Hindlimb muscle (tissue), 1 donor: Measurements from ENCODE around the gene MTMR6. TPM values are rescaled to one million over a fixed set of nuclear protein-coding genes. Genes with fewer than 3 reads are reported as not detected.
"Not testable (repeated sequence)": the region's sequence is repeated elsewhere in the genome, so short reads cannot be mapped to it uniquely, and the experiment has no call there.

Experiments used
- DNase-seq: peaks from one replicate; pipeline ENCODE4 v3.0.0-alpha.2; 2013
- polyA plus RNA-seq: library from polyadenylated mRNA; unstranded; fragments of 120-200 nt; gene quantifications from one replicate; pipeline ENCODE4 v1.2.1, GENCODE V29; 2013; ENCODE audit not compliant: insufficient read length

MTMR6 gene
- 9.7 TPM for polyA plus RNA-seq

DNA sequence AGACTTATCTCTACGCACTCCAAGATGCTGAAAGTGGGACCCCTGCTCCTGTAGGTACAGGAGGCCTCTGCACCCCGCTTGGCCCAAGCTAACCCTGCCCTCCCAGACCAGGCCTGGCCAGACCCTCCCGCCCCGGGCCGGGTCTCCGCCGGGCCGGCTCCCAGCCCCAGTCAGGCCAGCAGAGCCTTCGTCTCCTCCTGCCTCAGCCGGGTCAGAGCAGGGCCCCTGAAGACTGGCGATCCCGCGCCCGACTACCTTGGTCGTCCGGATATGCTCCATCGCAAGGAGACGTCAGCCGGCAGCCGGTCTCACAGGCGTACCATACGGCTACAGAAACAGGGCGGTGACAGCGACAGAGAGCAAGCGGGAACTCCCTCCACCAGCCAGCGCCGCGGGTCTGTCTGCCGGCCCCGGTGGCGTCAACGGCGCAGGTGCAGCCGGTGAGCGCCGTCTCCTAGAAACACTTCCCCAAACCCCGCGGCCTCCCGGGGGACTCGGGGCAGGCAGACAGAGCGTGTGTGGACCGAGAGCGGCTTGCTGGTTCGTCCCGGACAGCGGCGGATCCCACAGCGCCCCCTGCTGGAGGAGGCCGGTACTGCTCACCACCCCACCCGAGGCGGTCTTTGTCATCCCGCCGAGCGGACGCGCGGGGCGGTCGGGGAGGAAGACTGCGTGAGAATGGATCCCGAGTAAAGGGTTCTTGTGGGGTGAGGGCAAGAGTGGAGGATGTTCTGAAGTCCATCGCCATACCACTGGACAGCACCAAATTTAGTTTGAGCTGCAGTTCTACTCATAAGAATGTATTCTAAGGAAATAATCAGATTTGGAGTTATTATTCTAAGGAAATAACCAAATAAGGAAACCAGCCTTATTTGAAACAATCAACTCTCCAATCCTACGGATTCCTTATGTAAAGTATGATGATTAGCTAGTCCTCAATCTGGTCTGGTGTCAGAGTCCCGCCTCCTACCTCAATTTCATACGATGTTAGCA, at the start of gene MTMR6:
TSS of gene MTMR6 (minus strand) at position 520 of the 993 bp plus-strand sequence. CDS start at position 279, 241 bp downstream.
- peak; percentile 90 for DNase-seq

GRCh38 chr13:25335856-25336255, 48.6 kb upstream of the MTMR6 start:
- no peak for DNase-seq

DNA sequence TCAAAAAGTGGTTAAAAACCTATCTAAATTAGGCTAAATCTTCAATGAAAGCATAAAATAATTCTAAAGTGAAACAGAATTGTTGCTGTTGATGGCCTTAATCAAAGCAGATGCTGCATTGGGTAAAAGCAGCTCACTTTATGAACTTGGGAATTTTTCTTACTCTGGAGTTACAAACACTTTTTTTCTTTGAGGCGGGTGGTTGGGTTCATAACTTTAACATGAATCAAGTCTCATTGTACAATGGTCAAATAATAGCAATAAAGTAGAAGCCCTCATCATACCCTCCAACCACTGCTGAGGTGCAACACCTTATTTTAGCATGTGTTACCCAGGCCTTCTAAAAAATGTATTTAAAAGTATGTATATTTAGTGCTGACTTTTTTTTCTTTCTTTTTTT, 43.3 kb upstream of the MTMR6 start:
- DNase-seq: no peak

DNA sequence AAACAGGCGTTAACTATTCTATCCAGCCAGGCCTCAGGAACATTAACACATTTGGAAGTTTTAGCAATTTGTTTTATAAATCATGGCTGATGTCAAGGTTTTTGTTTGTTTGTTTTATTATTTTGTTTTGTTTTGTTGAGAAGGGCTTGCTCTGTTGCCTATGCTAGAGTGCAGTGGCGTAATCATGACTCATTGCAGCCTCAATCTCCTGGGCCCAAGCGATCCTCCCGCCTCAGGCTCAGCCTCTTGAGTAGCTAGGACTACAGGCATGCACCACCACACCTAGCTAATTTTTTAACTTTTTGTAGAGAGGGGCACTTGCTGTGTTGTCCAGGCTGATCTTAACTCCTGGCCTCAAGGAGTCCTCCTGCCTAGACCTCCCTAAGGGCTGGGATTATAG, 42.4 kb upstream of the MTMR6 start:
- no peak for DNase-seq

DNA sequence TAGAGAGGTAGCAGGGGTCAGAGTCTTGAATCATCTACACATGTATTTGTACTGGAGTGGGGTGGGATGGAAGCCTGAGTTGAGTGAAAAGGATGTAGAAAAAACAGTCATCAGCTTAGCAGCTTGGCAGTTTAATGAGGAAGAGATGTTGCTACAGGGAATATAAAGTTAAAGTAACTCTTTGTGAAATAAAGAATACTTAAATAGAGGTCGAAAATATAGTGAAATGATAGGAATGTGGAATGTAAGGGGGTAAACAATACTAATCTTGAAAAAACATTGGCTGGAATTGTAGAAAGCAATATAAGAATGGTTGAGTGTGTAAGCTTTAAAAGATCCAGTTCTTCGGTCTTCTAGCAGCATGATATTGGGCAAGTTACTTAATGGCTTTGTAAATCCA, 36.8 kb upstream of the MTMR6 start:
- no peak for DNase-seq

DNA sequence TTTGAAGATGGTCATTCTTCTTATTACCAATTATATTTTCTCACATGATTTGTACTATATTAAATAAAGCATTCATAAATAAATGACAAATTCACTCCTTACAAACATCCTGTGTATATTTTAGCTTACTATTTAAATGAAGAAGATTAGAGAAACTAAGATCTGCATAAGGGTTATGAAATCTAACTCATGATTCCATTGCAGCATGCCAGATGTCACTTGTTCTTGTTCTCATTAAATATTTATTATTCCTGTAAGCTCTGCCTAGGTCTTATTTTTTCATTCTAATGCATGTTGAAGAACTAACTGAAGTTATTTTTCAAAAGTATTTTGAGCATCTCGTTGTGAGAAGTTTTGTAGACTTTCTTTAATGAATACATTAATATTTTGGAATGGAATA, 32.5 kb upstream of the MTMR6 start:
- no peak for DNase-seq

DNA sequence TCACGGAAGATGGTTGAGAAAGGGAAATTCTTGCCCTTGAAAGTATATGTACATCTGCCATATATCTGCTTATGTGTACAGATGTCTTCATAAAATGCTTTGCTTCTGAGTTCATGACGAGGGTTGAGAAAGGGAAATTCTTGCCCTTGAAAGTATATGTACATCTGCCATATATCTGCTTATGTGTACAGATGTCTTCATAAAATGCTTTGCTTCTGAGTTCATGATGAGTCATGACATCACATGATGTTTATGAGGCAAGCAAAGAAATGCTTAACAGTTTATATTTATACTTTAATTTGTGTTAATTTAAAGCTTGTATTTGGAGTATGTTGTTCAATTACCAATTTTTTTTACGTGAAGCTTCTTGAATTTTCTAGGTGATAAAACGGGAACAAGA, 31.7 kb upstream of the MTMR6 start:
- not testable (repeated sequence) for DNase-seq

- no peak for DNase-seq
Observed at GRCh38 chr13:25310891-25311290, 23.6 kb upstream of the MTMR6 start.

- DNase-seq: no peak
Observed at GRCh38 chr13:25306671-25307464, 19.6 kb upstream of the MTMR6 start.

- no peak for DNase-seq
Observed at GRCh38 chr13:25302121-25302520, 14.8 kb upstream of the MTMR6 start.

GRCh38 chr13:25301347-25302113, 14.2 kb upstream of the MTMR6 start, which contains the start of gene NUP58:
TSS of gene NUP58 (plus strand) at chr13:25301625. CDS start at chr13:25301774, 149 bp downstream.
- DNase-seq: peak; percentile 97

DNA sequence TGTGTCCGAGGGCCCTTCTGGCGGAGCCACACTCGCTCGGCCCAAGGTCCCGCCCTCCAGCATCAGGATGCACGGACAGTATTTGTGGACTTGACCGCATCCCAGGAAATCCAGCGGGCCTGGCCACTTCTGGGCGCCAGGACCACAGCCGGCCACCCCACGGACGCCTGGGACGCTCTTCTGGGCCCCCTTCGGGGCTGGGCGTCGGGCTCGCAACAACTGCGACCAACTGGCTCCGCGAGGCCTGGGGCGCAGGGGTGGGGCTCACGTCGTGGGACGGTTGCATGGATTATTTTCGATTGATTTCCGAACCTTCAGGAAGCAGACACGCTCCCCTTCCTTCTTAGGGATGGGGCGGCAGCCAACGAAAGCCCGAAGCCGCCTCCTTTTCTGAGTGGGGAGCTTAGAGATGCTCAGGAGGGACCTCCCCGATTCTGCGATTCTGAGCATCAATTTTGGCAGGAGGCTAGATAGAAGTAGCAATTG, 13.6 kb upstream of the MTMR6 start:
- DNase-seq: no peak

DNA sequence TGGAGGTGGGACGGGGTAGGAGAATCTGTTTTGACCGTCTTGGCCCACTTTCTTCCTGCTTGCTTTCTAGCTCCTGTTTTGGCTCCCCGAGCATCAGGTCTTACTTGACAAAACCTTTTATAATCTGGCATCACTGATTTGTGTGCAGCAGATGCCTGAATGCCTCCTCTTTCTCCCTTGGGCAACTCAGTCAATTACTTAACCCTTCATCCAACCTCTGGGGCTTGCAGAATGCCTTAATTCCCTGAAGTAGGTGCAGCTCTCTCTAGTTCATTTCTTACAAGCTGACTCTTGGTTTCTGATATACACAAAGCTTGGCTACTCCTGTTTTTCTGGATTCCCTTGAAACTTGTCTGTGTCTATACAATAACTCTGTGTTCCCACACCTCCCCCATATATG, 8.4 kb upstream of the MTMR6 start:
- no peak for DNase-seq

GRCh38 chr13:25295228-25295627, 7.9 kb upstream of the MTMR6 start:
- no peak for DNase-seq

GRCh38 chr13:25292301-25292700, 5.0 kb upstream of the MTMR6 start:
- DNase-seq: no peak

- DNase-seq: no peak
Observed at GRCh38 chr13:25291691-25292090, 4.4 kb upstream of the MTMR6 start.

GRCh38 chr13:25288966-25289365, 1.7 kb upstream of the MTMR6 start:
- no peak for DNase-seq

GRCh38 chr13:25286308-25286968, 850 bp downstream of the MTMR6 start:
- DNase-seq: peak; percentile 30

DNA sequence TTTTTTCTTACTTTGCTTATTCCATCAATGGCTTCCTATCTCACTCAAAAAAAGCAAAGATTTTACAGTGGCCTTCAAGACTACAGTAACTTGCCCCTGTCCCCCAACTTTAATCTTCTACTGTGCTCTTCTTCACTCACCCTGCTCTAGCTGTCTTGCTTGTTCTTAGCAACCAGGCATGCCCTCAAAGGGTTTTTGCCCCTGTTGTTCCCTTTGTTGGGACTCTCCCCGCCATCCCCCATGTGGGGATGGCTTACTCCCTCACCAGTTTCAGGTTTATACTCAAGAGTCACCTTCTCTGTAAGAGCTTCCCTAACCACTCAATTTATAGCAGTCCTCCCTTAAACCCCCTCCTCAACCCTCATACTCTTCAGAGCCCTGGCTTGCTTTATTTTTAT, 5.4 kb downstream of the MTMR6 start:
- DNase-seq: no peak

DNA sequence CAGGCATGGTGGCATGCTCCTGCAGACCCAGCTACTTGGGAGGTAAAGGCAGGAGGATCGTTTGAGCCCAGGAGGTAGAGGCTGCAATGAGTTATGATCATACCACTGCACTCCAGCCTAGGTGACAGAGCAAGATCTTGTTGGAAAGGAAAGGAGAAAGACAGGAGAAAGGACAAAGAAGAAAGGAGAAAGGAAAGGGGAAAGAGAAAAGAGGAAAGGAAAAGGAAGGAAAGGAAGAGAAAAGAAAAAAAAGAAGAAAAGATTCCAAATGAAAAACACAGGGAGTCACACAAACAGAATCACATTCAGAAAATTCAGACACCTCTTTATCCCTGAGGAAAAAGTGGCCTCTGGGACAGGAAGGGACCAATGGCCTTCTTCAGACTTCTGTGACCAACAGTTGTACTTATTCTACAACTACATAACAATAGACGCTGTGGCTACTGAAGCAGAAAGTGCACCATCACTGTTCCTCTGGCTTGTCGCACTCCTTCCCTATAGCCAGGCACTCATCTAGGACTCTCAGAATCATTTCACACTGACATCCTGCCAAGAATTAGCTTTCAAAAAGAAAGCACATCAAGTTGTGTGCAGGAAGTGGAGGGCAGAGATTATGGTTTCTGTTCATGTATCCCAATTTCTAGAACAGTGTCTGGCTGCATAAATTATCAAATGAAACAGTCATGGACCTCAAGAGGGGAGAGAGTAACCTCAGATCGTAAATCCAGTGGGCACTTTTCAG, 5.9 kb downstream of the MTMR6 start:
- no peak for DNase-seq

DNA sequence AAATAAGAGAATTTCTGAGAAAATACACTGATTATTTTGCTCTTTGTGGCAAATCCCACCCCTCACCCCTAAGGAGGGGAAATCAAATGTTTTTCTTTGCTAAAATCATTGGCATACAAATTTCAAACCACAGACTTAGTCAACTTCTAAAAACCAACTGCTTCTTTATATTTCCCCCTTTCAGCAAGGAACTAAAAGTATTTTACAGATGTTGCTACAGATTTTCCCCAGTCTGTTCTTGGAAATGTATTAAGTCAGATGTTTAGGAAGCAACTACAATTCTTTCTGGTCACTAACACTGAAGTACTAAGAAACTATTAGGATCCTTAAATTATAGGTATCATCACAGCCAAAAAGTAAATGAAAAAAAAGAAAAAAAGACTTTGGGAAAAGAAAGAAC, 6.9 kb downstream of the MTMR6 start:
- no peak for DNase-seq
